Fibroblast of villous mesenchyme (primary cell): ENCODE measurements around the gene SEPSECS. TPM values are rescaled to one million over a fixed set of nuclear protein-coding genes. Genes with fewer than 3 reads are reported as not detected.

ENCODE experiments used
- DNase-seq: peaks from one replicate; pipeline ENCODE4 v3.0.0-alpha.2; 2010; ENCODE audit warnings: low read depth
- H3K4me3 ChIP-seq: 2 replicates; pipeline ENCODE4 v1.5.1; 2011; ENCODE audit warnings: low read depth, mild to moderate bottlenecking, low read length
- total RNA-seq: library from RNA; depleted of rRNA; stranded (reverse); fragments of >200 nt; gene quantifications from 2 replicates; pipeline ENCODE4 v1.2.3, GENCODE V29; 2012
- TF ChIP-seq, protein P1 (sequence below): IDR thresholded peaks from 2 replicates; pipeline ENCODE4 v1.5.1; 2012; ENCODE audit warnings: low read depth, mild to moderate bottlenecking, low read length; ENCODE audit not compliant: insufficient read depth

Gene SEPSECS
- 4.5 and 6.5 TPM in 2 replicates for total RNA-seq

DNA sequence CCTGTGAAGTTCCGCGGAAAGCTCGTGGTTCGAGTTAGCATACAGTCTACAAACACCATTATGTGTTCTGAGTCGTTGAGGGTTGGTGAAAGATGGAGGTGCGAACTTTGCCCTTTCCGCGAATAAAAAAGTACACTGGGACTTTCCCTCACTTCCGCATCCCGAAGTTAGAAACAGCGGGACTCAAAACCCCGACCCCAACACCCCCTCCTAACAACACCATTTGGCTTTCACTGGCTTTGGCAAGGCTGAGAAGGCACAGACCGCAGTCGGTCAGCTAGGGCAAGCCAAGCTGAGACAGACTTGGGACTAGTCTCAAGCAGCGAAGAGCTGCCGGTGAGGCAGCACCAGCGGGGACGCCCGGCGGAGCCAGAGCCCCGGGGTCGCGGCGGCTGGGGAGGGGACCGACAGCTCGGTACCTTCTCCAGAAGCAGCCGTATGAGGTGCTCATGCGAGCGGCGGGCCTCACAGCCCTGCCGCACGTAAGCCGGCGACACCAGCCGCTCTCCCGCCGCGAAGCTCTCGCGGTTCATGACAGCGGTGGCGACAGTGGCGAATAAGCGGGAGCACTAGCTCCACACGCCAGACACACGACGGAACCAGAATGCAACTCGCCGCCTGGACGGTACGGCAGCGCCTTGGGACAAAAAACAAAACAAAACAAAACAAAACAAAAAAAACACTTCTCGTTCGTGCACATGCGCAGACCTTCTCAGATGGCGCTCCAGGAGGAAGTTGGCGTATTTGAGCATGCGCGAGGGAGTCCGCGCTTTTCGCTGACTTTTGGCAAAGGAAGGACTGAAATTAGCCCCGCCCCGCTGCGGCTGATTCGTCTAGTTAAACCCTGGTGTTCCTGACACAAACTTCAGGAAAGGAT is at the start of gene SEPSECS:
Gene SEPSECS (minus strand): TSS at position 613 of the 877 bp plus-strand sequence. CDS start 80 bp downstream, at position 533.
- H3K4me3 ChIP-seq = peak within 1 kb of the TSS; percentile 85
- DNase-seq = peak; percentile 98
- TF ChIP-seq, protein P1, sequence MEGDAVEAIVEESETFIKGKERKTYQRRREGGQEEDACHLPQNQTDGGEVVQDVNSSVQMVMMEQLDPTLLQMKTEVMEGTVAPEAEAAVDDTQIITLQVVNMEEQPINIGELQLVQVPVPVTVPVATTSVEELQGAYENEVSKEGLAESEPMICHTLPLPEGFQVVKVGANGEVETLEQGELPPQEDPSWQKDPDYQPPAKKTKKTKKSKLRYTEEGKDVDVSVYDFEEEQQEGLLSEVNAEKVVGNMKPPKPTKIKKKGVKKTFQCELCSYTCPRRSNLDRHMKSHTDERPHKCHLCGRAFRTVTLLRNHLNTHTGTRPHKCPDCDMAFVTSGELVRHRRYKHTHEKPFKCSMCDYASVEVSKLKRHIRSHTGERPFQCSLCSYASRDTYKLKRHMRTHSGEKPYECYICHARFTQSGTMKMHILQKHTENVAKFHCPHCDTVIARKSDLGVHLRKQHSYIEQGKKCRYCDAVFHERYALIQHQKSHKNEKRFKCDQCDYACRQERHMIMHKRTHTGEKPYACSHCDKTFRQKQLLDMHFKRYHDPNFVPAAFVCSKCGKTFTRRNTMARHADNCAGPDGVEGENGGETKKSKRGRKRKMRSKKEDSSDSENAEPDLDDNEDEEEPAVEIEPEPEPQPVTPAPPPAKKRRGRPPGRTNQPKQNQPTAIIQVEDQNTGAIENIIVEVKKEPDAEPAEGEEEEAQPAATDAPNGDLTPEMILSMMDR = no peak

DNA sequence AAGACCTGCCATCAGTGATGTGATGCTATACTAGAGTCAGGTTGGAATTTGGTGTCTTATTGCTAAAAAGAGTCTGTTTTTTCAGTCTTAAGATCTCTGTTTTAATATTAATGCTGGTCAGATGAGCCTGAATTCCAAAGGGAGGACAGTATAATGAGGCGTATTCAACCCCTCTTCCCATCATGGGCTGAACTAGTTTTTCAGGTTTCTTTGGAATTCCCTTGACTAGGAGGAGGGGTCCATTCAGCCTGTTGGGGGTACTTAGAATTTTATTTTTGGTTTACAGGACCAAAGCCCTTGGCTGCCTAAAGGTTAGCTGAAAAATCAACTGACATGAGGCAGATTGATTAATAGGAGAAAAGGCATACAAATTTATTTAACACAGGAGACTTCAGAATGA is 49.5 kb upstream of the SEPSECS start:
- H3K4me3 ChIP-seq = no peak overlapping the region
- DNase-seq = no peak
- TF ChIP-seq, protein P1 = no peak

DNA sequence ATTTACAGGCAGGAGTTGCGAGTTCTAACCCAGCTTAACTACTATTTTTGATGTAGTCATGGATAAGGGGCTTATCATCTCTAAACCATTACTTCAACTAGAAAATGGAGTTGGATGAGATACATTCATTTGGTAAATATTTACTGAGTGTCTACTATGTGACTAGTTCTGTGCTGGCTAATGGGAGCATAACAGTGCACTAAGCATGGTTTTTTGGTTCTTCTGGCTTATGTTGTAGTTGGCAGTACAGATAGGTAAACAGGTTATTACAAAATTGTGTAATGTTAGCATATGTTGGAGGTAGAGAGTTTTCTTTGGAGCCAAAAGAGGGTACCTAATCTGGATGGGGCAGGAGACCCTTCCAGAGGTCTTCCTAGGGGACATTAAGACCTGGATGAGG is 47.7 kb upstream of the SEPSECS start:
- H3K4me3 ChIP-seq = no peak overlapping the region
- TF ChIP-seq, protein P1 = no peak
- DNase-seq = no peak

DNA sequence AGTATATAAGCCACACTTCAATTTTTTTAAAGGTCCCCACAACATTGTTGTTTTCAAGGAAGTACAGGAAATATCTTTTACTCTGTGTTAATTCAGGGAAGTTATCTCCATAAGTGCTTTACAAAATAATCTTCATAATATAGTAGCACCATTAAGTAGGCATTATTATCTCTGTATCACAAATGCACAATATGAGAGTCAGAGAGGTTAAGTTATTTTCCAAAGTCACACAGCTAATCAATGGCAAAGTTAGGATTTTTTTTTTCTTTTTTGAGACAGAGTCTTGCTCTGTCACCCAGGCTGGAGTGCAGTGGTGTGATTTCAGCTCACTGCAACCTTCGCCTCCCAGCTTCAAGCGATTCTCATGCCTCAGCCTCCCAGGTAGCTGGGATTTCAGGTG is 38.5 kb upstream of the SEPSECS start:
- TF ChIP-seq, protein P1 = no peak
- no peak overlapping the region for H3K4me3 ChIP-seq
- no peak for DNase-seq

DNA sequence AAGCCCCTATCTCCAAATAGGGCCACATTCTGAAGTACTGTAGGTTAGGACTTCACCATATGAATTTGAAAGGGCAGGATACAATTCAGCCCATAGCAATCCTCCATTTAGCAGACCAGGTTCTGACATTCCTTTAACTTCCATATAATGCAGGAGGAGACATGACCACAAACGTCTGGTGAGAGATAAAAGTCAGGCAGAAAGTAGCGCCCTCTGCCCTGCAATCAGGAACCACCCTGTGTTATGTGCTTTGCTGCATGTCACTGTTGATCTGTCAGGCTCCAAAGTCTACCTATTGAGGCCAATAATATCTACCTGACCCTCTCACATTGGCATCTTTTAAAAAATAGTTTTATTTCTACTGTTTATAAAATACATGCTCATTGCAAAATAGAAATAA is 30.2 kb upstream of the SEPSECS start:
- TF ChIP-seq, protein P1 = no peak
- no peak for DNase-seq
- H3K4me3 ChIP-seq = no peak overlapping the region

DNA sequence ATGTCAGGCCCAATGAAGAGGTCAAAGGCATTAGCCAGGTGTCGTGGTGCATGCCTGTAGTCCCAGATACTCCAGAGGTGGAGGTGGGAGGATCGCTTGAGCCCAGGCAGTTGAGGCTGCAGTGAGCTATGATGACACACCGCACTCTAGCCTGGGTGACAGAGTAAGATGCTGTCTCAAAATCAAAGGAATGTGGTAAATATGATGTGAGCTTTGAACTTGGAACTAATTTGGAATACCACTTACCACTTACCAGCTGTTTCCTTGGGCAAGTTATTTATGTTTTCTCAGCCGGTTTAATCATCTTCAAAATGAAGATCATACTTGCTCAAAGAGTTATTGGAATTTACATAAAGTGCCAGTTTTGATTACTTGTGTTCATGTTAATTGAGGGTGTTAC is 23.8 kb upstream of the SEPSECS start:
- TF ChIP-seq, protein P1 = no peak
- no peak overlapping the region for H3K4me3 ChIP-seq
- DNase-seq = no peak
